Measurements from ENCODE around the gene ROR2.

The ROR2 gene

DNA sequence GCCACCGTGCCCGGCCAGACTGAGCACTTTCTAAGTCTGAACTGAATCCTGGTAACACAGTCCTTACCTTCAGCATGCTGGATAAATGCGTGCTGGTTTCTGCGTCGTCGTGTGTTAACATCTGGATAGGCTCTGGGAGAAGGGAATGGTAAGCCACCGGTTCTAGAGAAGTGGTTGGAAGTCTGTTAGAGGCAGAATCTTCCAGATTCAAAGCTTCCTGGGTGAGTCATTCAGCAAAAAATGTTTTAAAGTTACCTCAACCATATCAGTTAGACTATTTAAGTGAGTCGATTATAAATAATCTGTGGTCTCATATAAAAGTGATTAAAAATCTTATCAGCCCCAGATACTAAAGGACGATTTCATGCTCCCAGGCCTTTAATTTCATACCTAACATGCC is 269.9 kb downstream of the ROR2 start:
- DNase-seq (ENCODE audit: low spot score), result no peak

DNA sequence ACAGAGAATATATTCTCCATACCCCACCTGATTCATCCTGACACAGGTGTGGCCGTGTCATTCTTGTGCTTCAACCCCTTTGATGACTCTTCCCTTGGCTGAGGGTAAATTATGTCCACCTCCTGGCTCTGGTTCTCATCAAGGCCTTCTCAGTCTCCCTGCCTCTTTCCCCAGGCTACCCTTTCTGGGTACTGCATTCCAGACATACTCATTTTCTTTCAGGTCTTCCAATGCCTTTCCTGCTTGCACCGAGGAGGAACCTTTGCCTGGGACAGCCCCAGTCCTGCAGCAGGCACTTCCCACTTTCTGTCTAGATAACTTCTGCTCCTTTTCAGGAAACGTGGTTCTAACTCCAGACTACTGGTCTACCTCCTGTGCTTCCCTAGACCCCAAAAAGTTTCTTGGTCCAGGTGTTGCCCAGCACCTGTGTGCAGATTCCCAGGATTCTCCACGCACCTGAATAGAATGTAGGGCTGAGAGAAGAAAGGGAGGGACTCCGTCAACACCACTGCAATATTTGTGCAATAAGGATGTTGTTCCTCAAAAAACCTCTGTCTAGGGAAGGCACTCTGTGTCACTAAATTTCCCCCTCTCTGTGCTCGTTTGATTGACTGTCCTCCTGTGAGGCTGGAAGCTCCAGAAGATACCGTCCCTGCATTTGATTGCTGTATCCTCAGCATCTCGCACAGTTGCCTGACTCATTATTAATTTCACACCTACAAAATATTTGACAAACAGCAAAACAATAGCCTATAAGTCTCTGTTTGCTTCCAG is 271.0 kb downstream of the ROR2 start:
- DNase-seq (ENCODE audit: low spot score), result no peak

DNA sequence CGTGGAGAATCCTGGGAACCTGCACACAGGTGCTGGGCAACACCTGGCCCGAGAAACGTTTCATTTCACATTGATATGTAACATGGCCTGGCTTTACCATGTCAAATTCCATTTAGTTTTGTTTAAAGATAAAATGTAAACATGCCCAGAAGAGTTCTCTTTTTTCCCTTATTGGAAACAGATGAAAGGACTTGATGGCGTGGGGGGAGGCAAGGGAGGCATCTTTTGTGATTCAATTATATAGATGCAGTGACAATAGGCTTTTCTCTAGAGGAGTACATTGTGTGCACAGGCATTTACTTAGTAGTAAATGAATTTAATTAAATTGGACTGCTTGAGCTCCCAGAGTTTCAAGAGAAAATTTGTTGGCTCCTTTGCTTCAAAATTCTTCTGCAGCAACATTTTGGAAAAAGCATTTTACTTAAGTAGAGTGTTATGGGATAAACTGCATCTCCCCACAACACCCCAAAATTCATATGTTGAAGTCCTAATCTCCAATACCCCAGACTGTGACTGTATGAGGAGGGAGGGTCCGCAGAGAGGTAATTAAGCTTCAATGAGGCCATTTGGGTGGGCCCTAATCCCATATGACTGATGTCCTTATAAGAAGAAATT is 272.1 kb downstream of the ROR2 start:
- no peak for DNase-seq (ENCODE audit: low spot score)

DNA sequence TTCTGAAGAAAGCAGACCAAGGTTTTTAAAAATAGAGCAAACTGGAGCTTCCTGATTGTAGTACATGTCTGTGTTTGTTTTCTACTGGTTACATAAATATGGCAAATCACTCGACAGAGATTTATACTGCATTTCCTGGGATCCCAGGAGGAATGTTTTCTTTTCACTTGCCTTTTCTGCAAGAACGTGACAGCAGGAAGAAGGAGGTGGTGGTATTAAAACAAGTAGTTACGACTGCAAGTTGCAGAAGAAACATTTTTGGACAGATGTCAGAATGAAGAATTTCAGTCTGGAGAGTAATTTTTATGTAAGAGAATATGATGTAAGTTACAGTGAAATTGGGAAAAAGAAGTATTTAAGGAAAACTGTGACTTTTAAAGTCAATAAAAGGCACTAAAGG is 272.7 kb downstream of the ROR2 start:
- DNase-seq (ENCODE audit: low spot score), result no peak

DNA sequence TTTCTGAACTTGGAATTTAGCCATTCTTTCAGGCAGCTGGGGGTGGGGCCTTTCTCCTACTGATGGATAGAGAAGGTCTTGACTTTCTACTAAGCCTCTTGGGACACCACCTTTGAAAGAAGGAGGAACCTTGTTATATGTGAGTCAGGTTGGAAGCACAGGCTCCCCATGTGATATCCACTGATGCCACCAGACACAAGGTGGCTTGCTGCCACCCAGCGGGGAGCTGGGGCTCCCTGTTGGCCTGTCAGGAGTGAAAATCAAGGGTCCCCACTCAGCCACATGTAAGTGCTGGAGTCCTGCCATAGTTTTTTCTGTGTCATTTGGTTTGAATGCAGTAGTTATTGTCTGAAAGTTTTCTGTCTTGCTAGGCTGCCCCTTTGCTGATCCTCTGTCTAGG is 274.0 kb downstream of the ROR2 start:
- no peak for DNase-seq (ENCODE audit: low spot score)

DNA sequence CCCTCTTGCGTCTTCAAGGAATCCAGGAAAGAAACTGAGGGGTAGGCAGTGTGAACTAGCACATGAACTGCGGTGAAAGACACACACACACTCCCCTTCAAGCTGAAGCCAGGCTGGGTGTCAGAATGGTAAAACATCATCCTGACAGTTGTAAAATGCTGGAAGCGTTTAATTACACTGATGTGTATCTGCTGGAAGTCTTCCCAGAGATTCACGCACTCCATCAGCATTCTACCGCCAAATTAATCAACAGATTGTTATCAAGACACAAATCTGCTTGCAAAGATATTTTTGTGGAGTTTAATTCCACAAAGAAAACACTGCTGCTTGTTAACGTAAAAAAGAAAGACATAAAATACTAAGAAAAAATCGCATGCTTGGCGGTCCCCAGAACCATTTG is 285.4 kb downstream of the ROR2 start:
- no peak for DNase-seq (ENCODE audit: low spot score)

DNA sequence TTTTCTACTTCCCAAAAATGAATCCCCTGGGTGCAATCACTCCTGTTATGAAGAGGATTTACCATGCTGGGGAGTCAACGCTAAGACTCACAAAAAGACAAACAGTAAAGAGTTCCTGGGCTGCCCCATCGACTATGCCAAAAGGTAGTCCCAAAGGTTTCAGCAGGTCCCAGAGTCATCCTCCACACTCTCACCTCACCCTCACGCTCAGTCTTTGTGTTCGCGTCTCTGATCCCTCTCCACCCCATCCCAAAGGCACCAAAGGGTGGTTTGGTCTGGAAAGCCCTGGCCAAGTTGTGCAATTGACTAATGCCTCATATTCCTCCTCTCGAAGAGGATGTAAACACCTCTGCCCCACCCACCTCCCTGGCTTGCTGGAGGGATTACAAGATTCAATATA is 286.2 kb downstream of the ROR2 start:
- DNase-seq (ENCODE audit: low spot score), result no peak

DNA sequence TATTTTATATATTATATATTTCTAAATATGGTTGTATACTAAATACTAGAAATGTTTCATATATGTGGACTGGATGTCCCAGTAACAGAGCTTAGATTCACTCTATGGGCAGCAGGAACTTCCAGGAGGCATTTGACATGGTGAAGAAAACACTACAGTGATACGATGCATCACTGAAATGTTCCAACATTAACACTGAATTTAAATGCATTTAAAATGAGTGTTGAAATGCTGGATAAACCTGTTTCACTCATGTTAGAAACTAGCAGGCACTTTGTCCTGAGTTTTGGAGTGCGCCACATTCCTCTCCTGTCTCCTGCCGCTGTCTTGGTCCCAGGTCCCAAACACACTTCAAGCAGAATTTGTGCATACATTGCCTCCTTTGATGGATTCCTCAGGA is 288.6 kb downstream of the ROR2 start:
- DNase-seq (ENCODE audit: low spot score), result no peak

- DNase-seq (ENCODE audit: low spot score), result no peak
These were observed 289.5 kb downstream of the ROR2 start for GRCh38 chr9:91660521-91660920.

- peak; percentile 9 for DNase-seq (ENCODE audit: low spot score)
These were observed 290.2 kb downstream of the ROR2 start for GRCh38 chr9:91659529-91660495.

- DNase-seq (ENCODE audit: low spot score), result no peak
These were observed 291.4 kb downstream of the ROR2 start for GRCh38 chr9:91658513-91659105.

GRCh38 chr9:91657501-91657900 is 292.5 kb downstream of the ROR2 start:
- no peak for DNase-seq (ENCODE audit: low spot score)

- no peak for DNase-seq (ENCODE audit: low spot score)
These were observed 294.4 kb downstream of the ROR2 start for GRCh38 chr9:91655658-91656057.

DNA sequence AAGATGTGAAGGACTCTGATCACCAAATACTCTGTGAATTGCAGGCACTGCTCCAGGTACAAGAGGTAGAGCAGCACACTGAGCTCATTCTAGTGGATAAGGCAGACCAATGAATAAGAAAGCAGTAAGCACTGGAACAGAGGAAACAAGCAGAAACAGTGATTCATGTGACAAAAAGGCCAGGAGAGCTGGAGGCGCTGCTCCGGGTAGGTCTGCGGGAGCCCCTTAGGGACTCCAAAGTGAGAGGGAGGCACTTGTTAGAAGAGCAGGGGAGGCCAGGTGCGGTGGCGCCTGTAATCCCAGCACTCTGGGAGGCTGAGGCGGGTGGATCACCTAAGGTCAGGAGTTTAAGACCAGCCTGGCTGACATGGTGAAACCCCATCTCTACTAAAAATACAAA is 294.8 kb downstream of the ROR2 start:
- DNase-seq (ENCODE audit: low spot score), result no peak

DNA sequence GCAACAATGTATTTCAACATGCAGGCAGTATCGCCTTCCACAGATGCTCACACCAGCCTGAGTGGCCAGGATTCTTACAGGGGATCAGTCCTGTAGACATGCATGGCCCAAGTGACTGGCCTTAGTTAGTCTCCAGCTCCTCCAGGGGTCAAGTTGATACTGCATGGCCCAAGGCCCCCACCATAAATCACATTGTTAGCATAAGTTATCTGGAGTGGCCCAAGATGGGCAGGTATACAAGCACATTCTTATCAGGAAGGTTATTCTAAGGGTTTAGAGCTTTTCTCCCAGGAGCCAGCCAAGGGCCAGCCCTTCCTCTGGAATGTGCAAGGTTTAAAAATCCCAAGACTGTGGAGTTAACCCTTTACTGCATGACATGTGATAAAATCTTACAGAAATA is 295.5 kb downstream of the ROR2 start:
- DNase-seq (ENCODE audit: low spot score), result no peak

DNA sequence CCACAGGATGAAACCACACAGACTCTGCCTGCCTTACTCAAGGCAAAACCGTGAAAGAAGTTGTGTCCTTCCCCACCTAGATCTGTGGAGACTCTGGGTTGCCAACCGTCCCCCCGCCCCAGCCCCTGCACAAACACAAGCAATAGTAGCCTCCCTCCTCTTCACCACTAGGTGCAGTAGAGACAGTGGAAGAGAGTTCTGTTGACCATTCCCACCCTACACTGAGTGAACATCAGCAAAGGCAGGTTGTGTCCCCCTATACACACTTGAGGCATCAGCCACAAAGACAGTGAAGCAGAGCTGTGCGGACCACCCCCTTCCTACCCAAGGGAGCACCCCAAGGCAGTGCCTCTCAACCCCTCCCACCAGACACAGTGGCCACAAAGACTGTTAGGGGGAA is 302.7 kb downstream of the ROR2 start:
- DNase-seq (ENCODE audit: low spot score), result no peak

GRCh38 chr9:91646702-91647101 is 303.3 kb downstream of the ROR2 start:
- DNase-seq (ENCODE audit: low spot score), result no peak

- no peak for DNase-seq (ENCODE audit: low spot score)
These were observed 305.6 kb downstream of the ROR2 start for GRCh38 chr9:91644433-91644832.

DNA sequence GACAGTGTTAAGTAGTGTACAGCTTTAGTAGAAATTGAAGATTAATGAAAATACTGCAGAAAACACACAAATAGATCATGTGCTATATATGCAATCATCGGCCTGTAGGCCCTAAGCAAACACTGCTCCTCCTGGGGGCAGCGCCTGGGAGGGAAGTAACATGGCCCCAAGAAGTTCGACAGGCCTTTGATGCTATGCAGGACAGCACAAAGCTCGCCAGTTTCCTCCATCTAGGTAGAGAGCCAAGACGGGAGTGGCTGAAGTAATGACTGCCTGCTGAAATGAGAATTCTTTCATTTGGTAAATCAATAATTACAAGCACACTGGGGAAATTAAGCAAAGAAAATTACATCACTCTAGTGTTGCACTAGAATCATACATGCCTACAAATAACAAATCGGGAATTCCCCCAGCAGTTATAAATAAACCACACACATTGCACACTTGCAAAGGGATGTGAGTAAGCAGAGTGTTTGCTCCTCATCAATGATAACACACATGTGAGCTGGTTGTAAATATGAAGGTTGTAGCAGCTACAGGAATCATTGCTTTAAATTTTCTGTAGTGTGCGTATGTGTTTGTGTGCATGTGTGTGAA is 306.4 kb downstream of the ROR2 start:
- no peak for DNase-seq (ENCODE audit: low spot score)

DNA sequence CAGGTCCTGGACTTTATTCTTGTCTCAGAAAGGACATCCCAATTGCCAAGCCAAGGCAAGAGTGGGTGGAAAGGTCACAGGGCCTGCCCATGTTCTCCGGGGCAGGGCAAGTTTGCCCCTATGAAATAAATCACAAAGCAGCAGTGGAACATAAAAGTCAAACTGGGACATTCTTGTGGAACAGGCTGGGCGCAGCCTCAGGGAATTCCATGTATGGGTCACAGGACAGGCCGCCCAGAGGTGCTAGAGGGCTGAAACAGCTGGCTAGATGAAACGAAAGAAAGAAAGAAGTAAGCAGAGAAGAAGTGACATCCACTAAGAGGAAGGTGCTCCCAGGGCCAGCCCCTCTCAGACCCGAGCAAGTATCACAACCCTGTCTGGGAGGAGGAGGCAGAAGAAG is 307.3 kb downstream of the ROR2 start:
- DNase-seq (ENCODE audit: low spot score), result no peak

- DNase-seq (ENCODE audit: low spot score), result no peak
These were observed 309.6 kb downstream of the ROR2 start for GRCh38 chr9:91640428-91640827.

GRCh38 chr9:91639054-91639453 is 311.0 kb downstream of the ROR2 start:
- no peak for DNase-seq (ENCODE audit: low spot score)
